ENCODE results near the gene CACNG8. TPM values are rescaled to one million over a fixed set of nuclear protein-coding genes. Genes with fewer than 3 reads are reported as not detected.
"Not testable (repeated sequence)": the region's sequence is repeated elsewhere in the genome, so short reads cannot be mapped to it uniquely, and the experiment has no call there.

Gene CACNG8
- polyA plus RNA-seq, 1 experiment, result 0.01 TPM

DNA sequence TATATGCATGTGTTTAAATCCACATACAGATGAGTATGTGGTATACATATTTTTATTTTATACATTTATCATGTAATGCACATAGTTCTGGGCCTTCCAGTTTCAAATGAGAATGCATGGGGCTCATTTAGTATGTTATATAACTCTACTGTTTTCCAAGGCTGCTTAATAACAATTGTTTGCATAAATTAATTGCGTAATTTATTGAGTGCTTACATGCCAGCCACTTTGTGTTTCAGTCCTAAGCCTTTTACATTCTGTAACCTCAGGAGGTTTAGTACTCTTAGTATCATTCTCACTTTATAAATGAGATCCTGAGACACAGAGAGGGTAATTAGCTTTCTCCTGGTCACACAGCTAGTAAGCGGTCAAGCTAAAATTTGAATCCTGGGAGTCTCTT is 16.7 kb upstream of the CACNG8 start:
- TF ChIP-seq, protein P1, sequence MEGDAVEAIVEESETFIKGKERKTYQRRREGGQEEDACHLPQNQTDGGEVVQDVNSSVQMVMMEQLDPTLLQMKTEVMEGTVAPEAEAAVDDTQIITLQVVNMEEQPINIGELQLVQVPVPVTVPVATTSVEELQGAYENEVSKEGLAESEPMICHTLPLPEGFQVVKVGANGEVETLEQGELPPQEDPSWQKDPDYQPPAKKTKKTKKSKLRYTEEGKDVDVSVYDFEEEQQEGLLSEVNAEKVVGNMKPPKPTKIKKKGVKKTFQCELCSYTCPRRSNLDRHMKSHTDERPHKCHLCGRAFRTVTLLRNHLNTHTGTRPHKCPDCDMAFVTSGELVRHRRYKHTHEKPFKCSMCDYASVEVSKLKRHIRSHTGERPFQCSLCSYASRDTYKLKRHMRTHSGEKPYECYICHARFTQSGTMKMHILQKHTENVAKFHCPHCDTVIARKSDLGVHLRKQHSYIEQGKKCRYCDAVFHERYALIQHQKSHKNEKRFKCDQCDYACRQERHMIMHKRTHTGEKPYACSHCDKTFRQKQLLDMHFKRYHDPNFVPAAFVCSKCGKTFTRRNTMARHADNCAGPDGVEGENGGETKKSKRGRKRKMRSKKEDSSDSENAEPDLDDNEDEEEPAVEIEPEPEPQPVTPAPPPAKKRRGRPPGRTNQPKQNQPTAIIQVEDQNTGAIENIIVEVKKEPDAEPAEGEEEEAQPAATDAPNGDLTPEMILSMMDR (IDR thresholded peaks at IDR 0.05; ENCODE audit: insufficient read depth, low read depth, low read length), result no peak
- Histone ChIP-seq H3K4me3 (ENCODE audit: low read depth, low read length) (no peak overlapping the region), H3K36me3 (ENCODE audit: control insufficient read depth, insufficient read depth, low read length) (no peaks in the 10 kb centered on the region), H3K27me3 (ENCODE audit: control insufficient read depth, insufficient read depth, low read length) (peaks cover 4% of the 10 kb centered on the region)
- ChIA-PET POLR2A (no interaction called here), CTCF (no interaction called here)
- no peak for DNase-seq (ENCODE audit: low read depth)

DNA sequence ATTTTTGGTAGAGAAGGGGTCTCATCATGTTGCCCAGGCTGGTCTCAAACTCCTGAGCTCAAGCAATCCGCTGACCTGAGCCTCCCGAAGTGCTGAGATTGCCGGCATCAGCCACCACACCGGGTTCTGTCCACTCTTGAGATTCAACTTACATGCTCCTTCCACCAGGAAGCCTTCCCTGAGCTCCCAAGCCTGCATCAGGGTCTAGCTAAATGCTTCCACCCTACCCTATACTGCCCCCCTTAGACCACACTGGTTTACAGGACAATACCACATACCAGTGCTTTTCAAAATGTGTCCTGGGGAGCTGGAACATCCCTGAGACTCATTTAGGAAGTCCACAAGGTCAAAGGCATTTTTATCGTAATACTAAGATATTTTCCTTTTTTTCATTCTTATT is 15.1 kb upstream of the CACNG8 start:
- H3K27me3 ChIP-seq (ENCODE audit: control insufficient read depth, insufficient read depth, low read length), result peaks cover 2% of the 10 kb centered on the region; the same call in 1 of the 2 replicates
- DNase-seq (ENCODE audit: low read depth), result no peak
- H3K36me3 ChIP-seq (ENCODE audit: control insufficient read depth, insufficient read depth, low read length), result no peaks in the 10 kb centered on the region
- TF ChIP-seq, protein P1 (IDR thresholded peaks at IDR 0.05; ENCODE audit: insufficient read depth, low read depth, low read length), result no peak
- ChIA-PET CTCF (interaction anchor here (0.6 to 1.9 kb wide), 4 partner anchors 9 to 143 kb away, joined by 3 to 6 read pairs (median 4); no protein-coding TSS in a partner anchor), POLR2A (no interaction called here)
- H3K4me3 ChIP-seq (ENCODE audit: low read depth, low read length), result no peak overlapping the region

DNA sequence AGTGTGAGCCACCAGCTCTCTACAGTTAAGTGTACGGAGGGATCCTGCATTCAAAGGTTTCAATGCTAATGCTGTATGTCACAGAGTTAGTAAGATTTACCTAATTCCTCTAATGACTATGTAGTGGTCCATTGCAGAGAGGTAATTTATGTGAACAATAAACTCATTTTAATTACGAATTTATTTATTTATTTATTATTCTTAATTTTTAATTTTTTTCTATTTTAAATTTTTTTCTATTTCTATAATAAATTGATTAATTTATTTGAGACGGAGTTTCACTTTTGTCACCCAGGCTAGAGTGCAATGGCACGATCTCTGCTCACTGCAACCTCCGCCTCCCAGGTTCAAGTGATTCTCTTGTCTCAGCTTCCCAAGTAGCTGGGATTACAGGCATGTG is 14.1 kb upstream of the CACNG8 start:
- CTCF ChIA-PET, result interaction anchor here (1.3 kb wide), 1 partner anchor 10 kb away, joined by 3 read pairs; no protein-coding TSS in a partner anchor
- POLR2A ChIA-PET; DNase-seq (ENCODE audit: low read depth); H3K4me3 ChIP-seq (ENCODE audit: low read depth, low read length); H3K36me3 ChIP-seq (ENCODE audit: control insufficient read depth, insufficient read depth, low read length); H3K27me3 ChIP-seq (ENCODE audit: control insufficient read depth, insufficient read depth, low read length): not testable (repeated sequence)

DNA sequence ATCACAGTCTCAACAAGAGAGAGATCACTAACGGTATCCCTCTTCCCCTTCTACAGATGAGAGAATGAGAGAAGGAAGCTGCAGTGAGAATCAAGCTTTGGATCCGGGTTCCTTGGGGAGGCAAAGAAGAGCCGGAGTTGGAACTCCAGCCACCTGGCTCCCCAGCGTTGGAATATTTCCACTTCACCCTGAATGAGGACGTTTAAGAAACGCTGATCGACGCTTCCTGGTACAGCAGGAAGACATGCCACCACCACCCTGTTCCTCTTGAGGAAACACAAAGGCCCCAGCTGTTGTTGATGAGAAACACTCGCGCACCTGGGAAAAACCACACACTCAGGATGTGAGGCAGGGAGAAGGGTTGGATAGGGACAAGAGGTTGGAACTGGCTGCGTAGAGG is 11.3 kb upstream of the CACNG8 start:
- Histone ChIP-seq H3K27me3 (ENCODE audit: control insufficient read depth, insufficient read depth, low read length) (no peaks in the 10 kb centered on the region), H3K4me3 (ENCODE audit: low read depth, low read length) (no peak overlapping the region), H3K36me3 (ENCODE audit: control insufficient read depth, insufficient read depth, low read length) (no peaks in the 10 kb centered on the region)
- TF ChIP-seq, protein P1 (IDR thresholded peaks at IDR 0.05; ENCODE audit: insufficient read depth, low read depth, low read length), result no peak
- ChIA-PET POLR2A (no interaction called here), CTCF (interaction anchor here (0.6 kb wide), 1 partner anchor 8 kb away, joined by 3 read pairs; no protein-coding TSS in a partner anchor)
- no peak for DNase-seq (ENCODE audit: low read depth)

DNA sequence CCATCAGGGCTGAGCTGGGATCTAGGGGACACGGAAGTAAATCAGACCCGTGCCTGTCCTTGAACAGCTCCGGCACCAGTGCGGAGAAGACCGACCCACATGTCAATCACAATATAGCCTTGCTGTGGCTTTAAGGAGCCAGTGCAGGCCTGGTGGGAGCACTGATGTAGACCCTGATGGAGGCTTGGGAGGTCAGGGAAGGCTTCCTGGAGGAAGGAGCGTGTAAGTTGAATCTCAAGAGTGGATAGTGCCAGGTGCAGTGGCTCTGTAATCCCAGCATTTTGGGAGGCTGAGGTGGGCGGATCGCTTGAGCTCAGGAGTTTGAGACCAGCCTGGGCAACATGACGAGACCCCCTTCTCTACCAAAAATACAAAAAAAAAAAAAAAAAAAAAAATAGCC is 10.8 kb upstream of the CACNG8 start:
- no peak for DNase-seq (ENCODE audit: low read depth)
- TF ChIP-seq, protein P1 (IDR thresholded peaks at IDR 0.05; ENCODE audit: insufficient read depth, low read depth, low read length), result no peak
- Histone ChIP-seq H3K27me3 (ENCODE audit: control insufficient read depth, insufficient read depth, low read length) (no peaks in the 10 kb centered on the region), H3K36me3 (ENCODE audit: control insufficient read depth, insufficient read depth, low read length) (no peaks in the 10 kb centered on the region), H3K4me3 (ENCODE audit: low read depth, low read length) (no peak overlapping the region)
- ChIA-PET POLR2A (no interaction called here), CTCF (interaction anchor here (1.2 kb wide), 1 partner anchor 111 kb away, joined by 3 read pairs; no protein-coding TSS in a partner anchor)

DNA sequence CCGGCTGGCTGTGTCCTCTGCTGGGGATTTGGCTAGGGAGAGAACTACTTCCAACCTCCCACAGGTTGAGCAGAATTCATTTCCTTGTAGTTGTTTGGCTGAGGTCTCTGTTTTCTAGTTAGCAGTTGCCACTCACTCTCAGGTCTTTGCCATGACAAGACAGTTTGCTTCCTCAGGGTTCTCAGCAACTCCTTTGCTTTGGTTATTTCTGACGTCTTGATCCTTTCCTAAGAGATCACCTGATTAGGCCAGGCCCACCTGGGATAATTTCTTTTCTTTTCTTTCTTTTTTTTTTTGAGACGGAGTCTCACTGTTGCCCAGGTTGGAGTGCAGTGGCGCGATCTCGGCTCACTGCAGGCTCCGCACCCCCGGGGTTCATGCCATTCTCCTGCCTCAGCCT is 9.4 kb upstream of the CACNG8 start:
- H3K36me3 ChIP-seq (ENCODE audit: control insufficient read depth, insufficient read depth, low read length), result no peaks in the 10 kb centered on the region
- peaks cover 6% of the 10 kb centered on the region; the same call in 1 of the 2 replicates for H3K27me3 ChIP-seq (ENCODE audit: control insufficient read depth, insufficient read depth, low read length)
- ChIA-PET CTCF (no interaction called here), POLR2A (no interaction called here)
- no peak overlapping the region for H3K4me3 ChIP-seq (ENCODE audit: low read depth, low read length)
- TF ChIP-seq, protein P1 (IDR thresholded peaks at IDR 0.05; ENCODE audit: insufficient read depth, low read depth, low read length), result no peak
- DNase-seq (ENCODE audit: low read depth), result no peak
